HepG2 (cell line): ENCODE results near the gene HSD11B2. TPM values are rescaled to one million over a fixed set of nuclear protein-coding genes. Genes with fewer than 3 reads are reported as not detected.

Experiments
- KDM5B ChIP-seq: sonication (generic); formaldehyde crosslinking; IDR thresholded peaks from 2 replicates; pipeline ENCODE4 v1.4.0; 2020; ENCODE audit warnings: missing genetic modification reagents, mild to moderate bottlenecking, borderline replicate concordance
- MLXIP ChIP-seq: sonication (generic); formaldehyde crosslinking; IDR thresholded peaks from 2 replicates; pipeline ENCODE4 v1.9.0; 2021; ENCODE audit warnings: missing genetic modification reagents, borderline replicate concordance
- NFATC3 ChIP-seq: sonication (generic); formaldehyde crosslinking; IDR thresholded peaks from 2 replicates; pipeline ENCODE4 v1.5.1; 2020; ENCODE audit warnings: mild to moderate bottlenecking, missing genetic modification reagents
- NFYC ChIP-seq: IDR thresholded peaks from 2 replicates; pipeline ENCODE4 v1.6.1; 2016; ENCODE audit warnings: missing genetic modification reagents, missing compliant biosample characterization
- NR3C1 ChIP-seq: sonication (generic); formaldehyde crosslinking; IDR thresholded peaks from 2 replicates; pipeline ENCODE4 v1.4.0; 2020; ENCODE audit warnings: missing genetic modification reagents
- SNAPC2 ChIP-seq: sonication (generic); formaldehyde crosslinking; IDR thresholded peaks from 2 replicates; pipeline ENCODE4 v1.8.1; 2022; ENCODE audit warnings: mild to moderate bottlenecking, missing genetic modification reagents
- THRA ChIP-seq: sonication (generic); formaldehyde crosslinking; IDR thresholded peaks from 2 replicates; pipeline ENCODE4 v1.4.0; 2020; ENCODE audit warnings: missing genetic modification reagents, borderline replicate concordance
- U2AF2 ChIP-seq: fragments of 200-400 bp; formaldehyde crosslinking; IDR thresholded peaks from 2 replicates; pipeline ENCODE4 v1.6.1; 2017; ENCODE audit warnings: low read depth, mild to moderate bottlenecking, low read length
- ZFP36L2 ChIP-seq: sonication (generic); formaldehyde crosslinking; IDR thresholded peaks from 2 replicates; pipeline ENCODE4 v1.4.0; 2020; ENCODE audit warnings: missing genetic modification reagents
- ZNF232 ChIP-seq: sonication (generic); formaldehyde crosslinking; IDR thresholded peaks from 2 replicates; pipeline ENCODE4 v1.4.0; 2020; ENCODE audit warnings: missing genetic modification reagents, borderline replicate concordance
- ZNF264 ChIP-seq: sonication (generic); formaldehyde crosslinking; IDR thresholded peaks from 2 replicates; pipeline ENCODE4 v1.4.0; 2020; ENCODE audit warnings: missing genetic modification reagents
- ZNF275 ChIP-seq: sonication (generic); formaldehyde crosslinking; IDR thresholded peaks from 2 replicates; pipeline ENCODE4 v1.8.0; 2022; ENCODE audit warnings: missing genetic modification reagents, mild to moderate bottlenecking, inconsistent platforms, borderline replicate concordance
- ZNF430 ChIP-seq: sonication (generic); formaldehyde crosslinking; IDR thresholded peaks from 2 replicates; pipeline ENCODE4 v1.9.0; 2021; ENCODE audit warnings: mild to moderate bottlenecking, missing genetic modification reagents
- ZNF691 ChIP-seq: sonication (generic); formaldehyde crosslinking; IDR thresholded peaks from 2 replicates; pipeline ENCODE4 v1.4.0; 2020; ENCODE audit warnings: missing genetic modification reagents, low read depth, mild to moderate bottlenecking, borderline replicate concordance
- ZNF770 ChIP-seq: sonication (generic); formaldehyde crosslinking; IDR thresholded peaks from 2 replicates; pipeline ENCODE4 v1.5.0; 2020; ENCODE audit warnings: mild to moderate bottlenecking, missing genetic modification reagents
- polyA plus RNA-seq, 8 experiments: library from polyadenylated mRNA; depleted of rRNA in 3 of 8; stranded (reverse) in 7 of 8; unstranded in 1 of 8; fragments of >200 nt; fragmentation: Illumina TruSeq in 4 of 8; extraction: Trizol in 4 of 8; gene quantifications; 2 replicates each; pipeline versions ENCODE4 v1.2.1 to v1.2.3, GENCODE V29; 2011 to 2016; ENCODE audit warnings: low read depth in 4 of 8, missing spikeins in 1 of 8, mixed read lengths in 1 of 8; ENCODE audit not compliant: insufficient read depth in 1 of 8
- total RNA-seq, 5 experiments: library from RNA; depleted of rRNA; stranded (reverse); fragments of >200 nt; fragmentation: Illumina TruSeq; extraction: Trizol; gene quantifications; 2 replicates each; pipeline ENCODE4 v1.2.3, GENCODE V29; 2016; ENCODE audit warnings: low read depth in 1 of 5

The HSD11B2 gene
- total and polyA plus RNA-seq, 2 of the 13 experiments (the other 11 are each of a cell fraction or from before 2014, with no cell fraction given): 8.9 to 13.6 TPM

GRCh38 chr16:67430504-67430976, 381 bp upstream of the HSD11B2 start (continued):
- TF ChIP-seq MLXIP: no peak
- TF ChIP-seq ZNF691: peak; percentile 93
- peak; percentile 96; the same call in 1 of the 2 replicates for TF ChIP-seq ZNF430 (CRISPR knock-in tag)
- no peak for TF ChIP-seq SNAPC2
- TF ChIP-seq ZNF770 (CRISPR knock-in tag): peak; percentile 69
- no peak for TF ChIP-seq ZFP36L2 (CRISPR knock-in tag)
- TF ChIP-seq U2AF2: no peak
- peak; percentile 97 for TF ChIP-seq KDM5B (CRISPR knock-in tag)
- TF ChIP-seq NFATC3 (CRISPR knock-in tag): no peak
- no peak for TF ChIP-seq NFYC (CRISPR knock-in tag)
- 0 out of 2 replicates have a peak, but pooled peaks have one; percentile 7 for TF ChIP-seq THRA (CRISPR knock-in tag)
- 0 out of 2 replicates have a peak, but pooled peaks have one; percentile 85 for TF ChIP-seq ZNF275 (CRISPR knock-in tag)
- peak; percentile 83; the same call in 1 of the 2 replicates for TF ChIP-seq ZNF232 (CRISPR knock-in tag)
- no peak for TF ChIP-seq ZNF264 (CRISPR knock-in tag)
- no peak for TF ChIP-seq NR3C1 (CRISPR knock-in tag)
